Mesendoderm (in vitro differentiated cells): ENCODE data around the gene MAP1B.

Experiments
- DNase-seq: peaks from one replicate; pipeline ENCODE4 v3.0.0; 2013
- H2AK5ac ChIP-seq: 2 replicates; pipeline ENCODE4 v1.6.1; 2013; ENCODE audit warnings: low read length, inconsistent platforms
- H2BK120ac ChIP-seq: 2 replicates; pipeline ENCODE4 v1.6.1; 2013; ENCODE audit warnings: low read depth, mild to moderate bottlenecking, low read length, moderate library complexity, mixed read lengths
- H2BK15ac ChIP-seq: replicated peaks from 2 replicates; pipeline ENCODE4 v1.6.1; 2013; ENCODE audit warnings: low read depth, mild to moderate bottlenecking, moderate library complexity
- H2BK5ac ChIP-seq: 2 replicates; pipeline ENCODE4 v1.6.1; 2013; ENCODE audit warnings: low read length, inconsistent platforms
- H3K18ac ChIP-seq: 2 replicates; pipeline ENCODE4 v1.6.1; 2013; ENCODE audit warnings: mild to moderate bottlenecking, low read length, mixed read lengths
- H3K23ac ChIP-seq: one replicate; pipeline ENCODE4 v1.6.1; 2013; ENCODE audit warnings: low read length
- H3K27ac ChIP-seq: 2 replicates; pipeline ENCODE4 v1.5.1; 2013; ENCODE audit warnings: low read depth, mild to moderate bottlenecking, inconsistent platforms, low read length, moderate library complexity
- H3K27me3 ChIP-seq: 2 replicates; pipeline ENCODE4 v1.6.1; 2013; ENCODE audit warnings: low read length, control low read depth, mild to moderate bottlenecking, inconsistent platforms; ENCODE audit not compliant: insufficient read depth, poor library complexity
- H3K36me3 ChIP-seq: 2 replicates; pipeline ENCODE4 v1.6.1; 2013; ENCODE audit warnings: low read length, inconsistent platforms; ENCODE audit not compliant: control insufficient read depth, insufficient read depth
- H3K4ac ChIP-seq: one replicate; pipeline ENCODE4 v1.6.1; 2013; ENCODE audit warnings: low read depth, mild to moderate bottlenecking, low read length, moderate library complexity
- H3K4me1 ChIP-seq: 2 replicates; pipeline ENCODE4 v1.6.1; 2013; ENCODE audit warnings: low read depth, low read length, inconsistent platforms; ENCODE audit not compliant: control insufficient read depth
- H3K4me2 ChIP-seq: 2 replicates; pipeline ENCODE4 v1.6.1; 2013; ENCODE audit warnings: low read length
- H3K4me3 ChIP-seq: 2 replicates; pipeline ENCODE4 v1.5.1; 2013; ENCODE audit warnings: mild to moderate bottlenecking, low read length
- H3K56ac ChIP-seq: one replicate; pipeline ENCODE4 v1.6.1; 2013; ENCODE audit warnings: low read length
- H3K79me1 ChIP-seq: 2 replicates; pipeline ENCODE4 v1.6.1; 2013; ENCODE audit warnings: low read length, inconsistent platforms
- H3K79me2 ChIP-seq: 2 replicates; pipeline ENCODE4 v1.6.1; 2013; ENCODE audit warnings: mild to moderate bottlenecking, low read length; ENCODE audit not compliant: control insufficient read depth, insufficient read depth
- H3K9ac ChIP-seq: 2 replicates; pipeline ENCODE4 v1.6.1; 2013; ENCODE audit warnings: low read length, inconsistent platforms
- H4K5ac ChIP-seq: one replicate; pipeline ENCODE4 v1.6.1; 2013; ENCODE audit warnings: low read length
- H4K8ac ChIP-seq: one replicate; pipeline ENCODE4 v1.6.1; 2013; ENCODE audit warnings: low read depth, mild to moderate bottlenecking, control low read depth, low read length, moderate library complexity
- WGBS: extraction: QIAGEN DNeasy Blood & Tissue Kit; methylation state at CpG from one replicate; pipeline ENCODE4 v1.1.7; 2013; ENCODE audit warnings: low lambda C conversion rate, missing lambda C conversion rate; ENCODE audit not compliant: insufficient coverage; ENCODE audit errors: extremely low coverage; 5-methylcytosine and 5-hydroxymethylcytosine counted together

Gene MAP1B

DNA sequence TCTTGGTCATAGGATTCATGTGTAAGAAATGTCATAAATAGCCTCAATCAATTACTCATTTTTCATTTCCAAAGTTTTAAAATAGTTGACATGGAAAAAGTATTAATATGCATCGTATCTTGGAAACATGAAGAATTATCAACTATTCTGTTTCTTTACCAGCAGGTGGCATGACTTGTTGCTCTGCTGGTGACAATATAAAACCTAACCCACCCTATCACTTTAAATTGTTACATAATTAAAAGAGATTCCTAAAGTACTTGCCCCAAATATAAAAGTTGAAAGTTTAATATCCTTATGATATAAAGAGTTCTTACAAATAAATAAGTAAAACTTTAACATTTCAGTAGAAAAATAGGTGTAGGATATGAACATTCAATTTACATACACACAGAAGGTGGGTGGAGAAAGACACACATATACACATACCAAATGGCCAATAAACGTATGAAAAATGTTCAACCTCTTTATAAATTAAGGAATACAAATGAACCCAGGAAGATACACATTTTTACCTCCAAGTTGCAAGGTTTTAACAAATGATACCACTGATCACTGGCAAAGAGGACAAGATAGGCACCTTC is 30.6 kb downstream of the MAP1B start:
- Histone ChIP-seq H3K9ac (no peak overlapping the region), H3K4me2 (no peak overlapping the region), H2BK120ac (no peak overlapping the region), H3K79me1 (peaks cover 12% of the 10 kb centered on the region), H3K36me3 (peaks cover 1% of the 10 kb centered on the region), H2BK5ac (no peak overlapping the region), H3K56ac (no peak overlapping the region), H4K8ac (no peak overlapping the region), H3K79me2 (peaks cover 11% of the 10 kb centered on the region), H3K4ac (no peak overlapping the region), H2AK5ac (no peak overlapping the region), H4K5ac (no peak overlapping the region), H3K18ac (no peak overlapping the region), H3K27me3 (no peaks in the 10 kb centered on the region), H2BK15ac (no peak overlapping the region), H3K23ac (no peak overlapping the region), H3K27ac (no peak overlapping the region), H3K4me3 (no peak overlapping the region), H3K4me1 (no peaks in the 10 kb centered on the region)
- DNase-seq = no peak
- WGBS = no CpG with 5 or more reads among the region's 2 CpGs

DNA sequence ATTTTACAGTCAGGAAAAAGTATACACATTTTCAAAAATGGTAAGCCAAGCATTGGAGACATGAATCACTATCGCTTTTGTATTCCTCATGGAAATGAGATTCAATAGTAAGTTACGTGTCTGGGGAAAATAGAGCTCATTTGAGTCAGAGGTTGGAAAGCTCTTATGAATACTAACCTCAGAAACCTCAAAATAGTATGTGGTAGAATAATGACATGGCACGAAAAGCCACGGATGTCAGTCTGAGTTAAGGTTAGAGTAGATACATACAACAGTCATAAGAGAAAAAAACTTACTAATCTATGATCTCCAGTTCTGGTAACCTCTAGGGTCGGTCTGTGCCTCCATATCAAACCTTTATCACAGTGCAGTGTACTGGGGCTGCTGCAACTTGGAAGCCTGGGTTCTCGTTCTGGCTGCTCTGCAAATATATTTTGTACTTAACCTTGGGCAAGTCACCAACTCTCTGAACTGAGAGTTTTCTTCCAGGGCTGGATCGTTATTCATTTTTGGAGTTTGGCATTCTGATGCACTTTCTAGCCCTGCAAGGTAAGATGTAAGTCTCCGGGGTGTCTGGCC is 31.8 kb downstream of the MAP1B start:
- WGBS = no CpG with 5 or more reads among the region's 8 CpGs
- H3K79me2 ChIP-seq = peaks cover 8% of the 10 kb centered on the region
- H4K8ac ChIP-seq = no peak overlapping the region
- no peak overlapping the region for H2BK15ac ChIP-seq
- peaks cover 12% of the 10 kb centered on the region for H3K79me1 ChIP-seq
- no peak overlapping the region for H3K27ac ChIP-seq
- H3K56ac ChIP-seq = no peak overlapping the region
- no peak overlapping the region for H2AK5ac ChIP-seq
- H2BK120ac ChIP-seq = no peak overlapping the region
- H3K23ac ChIP-seq = no peak overlapping the region
- no peaks in the 10 kb centered on the region for H3K27me3 ChIP-seq
- H4K5ac ChIP-seq = no peak overlapping the region
- no peak overlapping the region for H3K9ac ChIP-seq
- H3K36me3 ChIP-seq = peaks cover 1% of the 10 kb centered on the region
- no peaks in the 10 kb centered on the region for H3K4me1 ChIP-seq
- DNase-seq = no peak
- H3K4ac ChIP-seq = no peak overlapping the region
- H3K18ac ChIP-seq = no peak overlapping the region
- H2BK5ac ChIP-seq = no peak overlapping the region
- no peak overlapping the region for H3K4me3 ChIP-seq
- H3K4me2 ChIP-seq = no peak overlapping the region

DNA sequence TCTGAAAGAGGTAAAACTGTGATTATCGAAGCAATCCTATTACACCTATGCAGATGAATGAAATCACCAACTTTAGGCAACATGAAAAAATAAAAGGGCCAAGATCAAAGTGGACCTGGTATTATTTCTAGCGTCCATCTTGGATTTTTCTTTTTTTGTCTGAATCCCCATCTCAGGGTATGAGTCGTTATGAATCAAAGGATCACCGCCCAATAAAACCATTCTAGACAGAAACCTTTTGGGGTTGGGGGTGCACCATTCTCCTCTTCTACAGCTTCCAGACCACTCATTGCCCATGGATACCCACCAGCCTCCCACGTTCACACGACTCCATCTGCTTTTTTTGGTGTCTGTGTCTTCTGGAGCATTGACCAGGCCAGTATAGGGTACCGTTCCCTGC is 33.4 kb downstream of the MAP1B start:
- H3K23ac ChIP-seq = no peak overlapping the region
- H3K18ac ChIP-seq = no peak overlapping the region
- H2BK15ac ChIP-seq = no peak overlapping the region
- H3K27me3 ChIP-seq = no peaks in the 10 kb centered on the region
- no peak overlapping the region for H3K4ac ChIP-seq
- H3K4me2 ChIP-seq = no peak overlapping the region
- H3K36me3 ChIP-seq = peaks cover 1% of the 10 kb centered on the region
- DNase-seq = no peak
- H3K79me2 ChIP-seq = peaks cover 9% of the 10 kb centered on the region
- no peak overlapping the region for H3K27ac ChIP-seq
- H3K79me1 ChIP-seq = peaks cover 15% of the 10 kb centered on the region
- H2BK120ac ChIP-seq = no peak overlapping the region
- WGBS = no CpG with 5 or more reads among the region's 7 CpGs
- H3K56ac ChIP-seq = no peak overlapping the region
- no peak overlapping the region for H3K9ac ChIP-seq
- no peaks in the 10 kb centered on the region for H3K4me1 ChIP-seq
- no peak overlapping the region for H2AK5ac ChIP-seq
- no peak overlapping the region for H4K8ac ChIP-seq
- H4K5ac ChIP-seq = no peak overlapping the region
- H3K4me3 ChIP-seq = no peak overlapping the region
- H2BK5ac ChIP-seq = no peak overlapping the region

DNA sequence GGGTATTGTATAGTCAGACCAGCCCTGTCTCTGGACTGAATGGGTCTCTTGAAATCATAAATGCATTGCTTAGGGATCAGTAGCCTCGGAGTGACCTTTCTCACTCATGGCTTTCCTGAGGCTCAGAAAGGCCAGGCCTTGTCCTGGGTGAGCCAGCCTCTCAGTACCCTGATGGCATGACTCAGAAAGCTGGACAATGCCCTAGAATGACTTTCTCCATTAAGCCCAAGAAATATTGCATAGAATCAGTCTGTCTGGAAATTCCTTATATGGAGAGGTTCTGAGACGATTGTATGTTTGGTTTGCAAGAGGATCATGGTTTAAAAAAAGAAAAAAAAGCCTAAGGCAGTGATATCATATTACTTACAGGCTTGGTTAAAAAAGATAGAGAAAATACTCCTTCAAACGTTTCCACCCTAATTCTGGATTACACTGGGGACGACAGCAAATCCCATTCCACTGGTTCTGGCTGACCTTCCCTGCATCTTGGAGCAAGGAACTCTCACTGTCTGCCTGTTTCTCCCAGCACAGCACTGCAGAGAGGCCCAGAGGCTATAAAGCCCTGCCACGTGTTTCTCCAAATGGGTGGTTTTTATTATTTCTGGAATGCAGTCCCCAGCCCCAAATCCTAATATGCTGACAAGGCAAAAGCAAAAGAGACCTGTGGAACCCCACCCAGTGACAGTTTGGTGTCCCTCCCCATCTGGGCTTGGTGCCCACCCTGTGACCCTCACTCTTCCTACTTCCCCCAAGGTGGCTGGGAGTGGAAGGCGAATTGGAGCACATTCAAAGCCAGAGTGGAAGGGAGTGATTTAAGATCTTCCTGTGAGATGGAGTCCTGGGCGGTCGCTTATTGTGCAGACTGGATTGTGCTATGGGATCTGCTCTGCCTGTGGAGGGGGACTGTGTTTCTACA is 34.4 kb downstream of the MAP1B start:
- no peak overlapping the region for H3K4me2 ChIP-seq
- H3K79me1 ChIP-seq = peaks cover 19% of the 10 kb centered on the region
- H3K36me3 ChIP-seq = peaks cover 1% of the 10 kb centered on the region
- no peak overlapping the region for H2AK5ac ChIP-seq
- no peak overlapping the region for H3K4ac ChIP-seq
- no peaks in the 10 kb centered on the region for H3K4me1 ChIP-seq
- no CpG with 5 or more reads among the region's 8 CpGs for WGBS
- H2BK120ac ChIP-seq = no peak overlapping the region
- H3K27me3 ChIP-seq = no peaks in the 10 kb centered on the region
- H2BK15ac ChIP-seq = no peak overlapping the region
- H4K8ac ChIP-seq = no peak overlapping the region
- no peak overlapping the region for H2BK5ac ChIP-seq
- no peak overlapping the region for H3K27ac ChIP-seq
- H4K5ac ChIP-seq = no peak overlapping the region
- H3K23ac ChIP-seq = no peak overlapping the region
- no peak overlapping the region for H3K4me3 ChIP-seq
- no peak overlapping the region for H3K56ac ChIP-seq
- no peak overlapping the region for H3K18ac ChIP-seq
- peaks cover 9% of the 10 kb centered on the region for H3K79me2 ChIP-seq
- no peak for DNase-seq
- no peak overlapping the region for H3K9ac ChIP-seq

DNA sequence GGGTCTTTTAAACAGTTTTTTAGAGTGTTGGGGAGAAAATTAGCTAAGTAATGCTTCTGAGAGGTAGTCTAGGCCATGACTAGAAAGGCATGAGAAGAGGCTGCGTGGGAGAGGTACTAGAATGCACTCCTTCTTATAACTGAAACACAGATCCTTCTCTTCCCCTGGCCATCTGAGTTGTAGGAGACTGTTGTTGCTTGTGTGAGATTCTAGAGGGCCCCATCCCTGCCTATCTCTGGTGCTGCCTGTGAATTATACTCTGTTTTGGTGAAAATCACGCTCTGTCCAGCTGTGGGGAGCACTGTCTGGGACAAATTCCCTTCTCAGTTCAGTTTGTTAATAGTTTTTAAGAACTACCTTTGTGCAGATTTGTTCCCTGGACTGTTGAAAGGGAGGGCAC is 37.5 kb downstream of the MAP1B start:
- no peak overlapping the region for H3K4ac ChIP-seq
- no peak overlapping the region for H3K23ac ChIP-seq
- H3K56ac ChIP-seq = no peak overlapping the region
- no peaks in the 10 kb centered on the region for H3K4me1 ChIP-seq
- H2BK15ac ChIP-seq = no peak overlapping the region
- H4K5ac ChIP-seq = no peak overlapping the region
- WGBS = no CpG with 5 or more reads among the region's 2 CpGs
- no peak overlapping the region for H3K4me2 ChIP-seq
- no peak overlapping the region for H4K8ac ChIP-seq
- H3K79me1 ChIP-seq = peaks cover 19% of the 10 kb centered on the region
- H3K4me3 ChIP-seq = no peak overlapping the region
- no peak overlapping the region for H3K9ac ChIP-seq
- H3K27me3 ChIP-seq = no peaks in the 10 kb centered on the region
- no peak overlapping the region for H3K18ac ChIP-seq
- H3K27ac ChIP-seq = no peak overlapping the region
- no peak for DNase-seq
- H2BK120ac ChIP-seq = no peak overlapping the region
- peaks cover 1% of the 10 kb centered on the region for H3K36me3 ChIP-seq
- H2BK5ac ChIP-seq = no peak overlapping the region
- H3K79me2 ChIP-seq = peaks cover 7% of the 10 kb centered on the region
- H2AK5ac ChIP-seq = no peak overlapping the region
